ENCODE measurements around the gene COPS3.

DNA sequence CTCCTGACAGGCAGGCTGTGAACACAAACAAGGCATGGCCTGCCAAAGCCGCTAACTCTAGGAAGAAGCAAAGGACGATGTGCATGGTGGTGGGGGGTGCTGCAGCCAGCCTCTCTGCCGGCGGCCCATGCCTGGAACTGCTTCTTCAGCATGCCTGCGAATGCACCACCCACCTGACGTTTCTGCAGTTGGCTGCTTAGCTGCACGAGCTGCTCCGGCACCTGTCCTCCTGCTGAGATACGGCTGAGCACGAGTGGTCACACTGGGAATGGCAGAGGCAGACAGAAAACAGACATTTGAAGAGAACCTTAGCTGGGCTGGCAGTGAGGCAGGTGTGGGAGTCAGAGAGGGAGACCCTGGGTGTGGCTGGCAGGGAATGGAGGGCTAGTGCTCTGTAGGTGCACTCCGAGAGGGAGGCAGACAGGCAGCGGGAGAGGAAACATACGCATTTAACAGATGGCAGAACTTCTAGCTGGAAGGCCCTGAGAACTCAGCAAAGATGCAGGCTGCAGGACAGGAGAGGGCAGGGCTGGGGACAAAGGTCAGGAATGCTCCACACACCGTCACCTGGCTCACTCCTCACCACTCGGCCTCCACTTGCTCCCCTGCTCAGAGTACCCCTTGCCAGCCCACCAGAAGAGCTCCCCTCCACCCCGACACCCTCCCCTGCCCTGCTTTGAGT lies 49.3 kb downstream of the COPS3 start:
- TF ChIP-seq, protein P1, sequence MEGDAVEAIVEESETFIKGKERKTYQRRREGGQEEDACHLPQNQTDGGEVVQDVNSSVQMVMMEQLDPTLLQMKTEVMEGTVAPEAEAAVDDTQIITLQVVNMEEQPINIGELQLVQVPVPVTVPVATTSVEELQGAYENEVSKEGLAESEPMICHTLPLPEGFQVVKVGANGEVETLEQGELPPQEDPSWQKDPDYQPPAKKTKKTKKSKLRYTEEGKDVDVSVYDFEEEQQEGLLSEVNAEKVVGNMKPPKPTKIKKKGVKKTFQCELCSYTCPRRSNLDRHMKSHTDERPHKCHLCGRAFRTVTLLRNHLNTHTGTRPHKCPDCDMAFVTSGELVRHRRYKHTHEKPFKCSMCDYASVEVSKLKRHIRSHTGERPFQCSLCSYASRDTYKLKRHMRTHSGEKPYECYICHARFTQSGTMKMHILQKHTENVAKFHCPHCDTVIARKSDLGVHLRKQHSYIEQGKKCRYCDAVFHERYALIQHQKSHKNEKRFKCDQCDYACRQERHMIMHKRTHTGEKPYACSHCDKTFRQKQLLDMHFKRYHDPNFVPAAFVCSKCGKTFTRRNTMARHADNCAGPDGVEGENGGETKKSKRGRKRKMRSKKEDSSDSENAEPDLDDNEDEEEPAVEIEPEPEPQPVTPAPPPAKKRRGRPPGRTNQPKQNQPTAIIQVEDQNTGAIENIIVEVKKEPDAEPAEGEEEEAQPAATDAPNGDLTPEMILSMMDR (conservative IDR thresholded peaks at IDR 0.05; ENCODE audit: low read depth in 2 of 2) = no peak
- no peak for TF ChIP-seq POLR2AphosphoS5 (IDR thresholded peaks at IDR 0.05; ENCODE audit: low read depth)
- TF ChIP-seq, protein P2, sequence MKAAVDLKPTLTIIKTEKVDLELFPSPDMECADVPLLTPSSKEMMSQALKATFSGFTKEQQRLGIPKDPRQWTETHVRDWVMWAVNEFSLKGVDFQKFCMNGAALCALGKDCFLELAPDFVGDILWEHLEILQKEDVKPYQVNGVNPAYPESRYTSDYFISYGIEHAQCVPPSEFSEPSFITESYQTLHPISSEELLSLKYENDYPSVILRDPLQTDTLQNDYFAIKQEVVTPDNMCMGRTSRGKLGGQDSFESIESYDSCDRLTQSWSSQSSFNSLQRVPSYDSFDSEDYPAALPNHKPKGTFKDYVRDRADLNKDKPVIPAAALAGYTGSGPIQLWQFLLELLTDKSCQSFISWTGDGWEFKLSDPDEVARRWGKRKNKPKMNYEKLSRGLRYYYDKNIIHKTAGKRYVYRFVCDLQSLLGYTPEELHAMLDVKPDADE (IDR thresholded peaks at IDR 0.05) = no peak
- TF ChIP-seq, protein P3, sequence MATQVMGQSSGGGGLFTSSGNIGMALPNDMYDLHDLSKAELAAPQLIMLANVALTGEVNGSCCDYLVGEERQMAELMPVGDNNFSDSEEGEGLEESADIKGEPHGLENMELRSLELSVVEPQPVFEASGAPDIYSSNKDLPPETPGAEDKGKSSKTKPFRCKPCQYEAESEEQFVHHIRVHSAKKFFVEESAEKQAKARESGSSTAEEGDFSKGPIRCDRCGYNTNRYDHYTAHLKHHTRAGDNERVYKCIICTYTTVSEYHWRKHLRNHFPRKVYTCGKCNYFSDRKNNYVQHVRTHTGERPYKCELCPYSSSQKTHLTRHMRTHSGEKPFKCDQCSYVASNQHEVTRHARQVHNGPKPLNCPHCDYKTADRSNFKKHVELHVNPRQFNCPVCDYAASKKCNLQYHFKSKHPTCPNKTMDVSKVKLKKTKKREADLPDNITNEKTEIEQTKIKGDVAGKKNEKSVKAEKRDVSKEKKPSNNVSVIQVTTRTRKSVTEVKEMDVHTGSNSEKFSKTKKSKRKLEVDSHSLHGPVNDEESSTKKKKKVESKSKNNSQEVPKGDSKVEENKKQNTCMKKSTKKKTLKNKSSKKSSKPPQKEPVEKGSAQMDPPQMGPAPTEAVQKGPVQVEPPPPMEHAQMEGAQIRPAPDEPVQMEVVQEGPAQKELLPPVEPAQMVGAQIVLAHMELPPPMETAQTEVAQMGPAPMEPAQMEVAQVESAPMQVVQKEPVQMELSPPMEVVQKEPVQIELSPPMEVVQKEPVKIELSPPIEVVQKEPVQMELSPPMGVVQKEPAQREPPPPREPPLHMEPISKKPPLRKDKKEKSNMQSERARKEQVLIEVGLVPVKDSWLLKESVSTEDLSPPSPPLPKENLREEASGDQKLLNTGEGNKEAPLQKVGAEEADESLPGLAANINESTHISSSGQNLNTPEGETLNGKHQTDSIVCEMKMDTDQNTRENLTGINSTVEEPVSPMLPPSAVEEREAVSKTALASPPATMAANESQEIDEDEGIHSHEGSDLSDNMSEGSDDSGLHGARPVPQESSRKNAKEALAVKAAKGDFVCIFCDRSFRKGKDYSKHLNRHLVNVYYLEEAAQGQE (IDR thresholded peaks at IDR 0.05; ENCODE audit: unreplicated experiment) = no peak
- TF ChIP-seq ZNF331 (CRISPR knock-in tag; IDR thresholded peaks at IDR 0.05; ENCODE audit: low read depth) = no peak
- no peak for TF ChIP-seq EZH2phosphoT487 (IDR thresholded peaks at IDR 0.05; ENCODE audit: unreplicated experiment)
- TF ChIP-seq JUNB (IDR thresholded peaks at IDR 0.05; ENCODE audit: unreplicated experiment) = no peak
